Activated T-helper 1 cell treated with anti-CD3 and anti-CD28 coated beads, Interleukin-2, amount 50 U/mL, for 16 hours (primary cell): ENCODE data around the gene FEM1B.

Experiments used
- DNase-seq, 2 donors: peaks; one replicate each; pipeline ENCODE4 v3.0.0-alpha.2; 2020; ENCODE audit warnings: low read depth in 1 of 2, low spot score in 1 of 2

FEM1B gene

DNA sequence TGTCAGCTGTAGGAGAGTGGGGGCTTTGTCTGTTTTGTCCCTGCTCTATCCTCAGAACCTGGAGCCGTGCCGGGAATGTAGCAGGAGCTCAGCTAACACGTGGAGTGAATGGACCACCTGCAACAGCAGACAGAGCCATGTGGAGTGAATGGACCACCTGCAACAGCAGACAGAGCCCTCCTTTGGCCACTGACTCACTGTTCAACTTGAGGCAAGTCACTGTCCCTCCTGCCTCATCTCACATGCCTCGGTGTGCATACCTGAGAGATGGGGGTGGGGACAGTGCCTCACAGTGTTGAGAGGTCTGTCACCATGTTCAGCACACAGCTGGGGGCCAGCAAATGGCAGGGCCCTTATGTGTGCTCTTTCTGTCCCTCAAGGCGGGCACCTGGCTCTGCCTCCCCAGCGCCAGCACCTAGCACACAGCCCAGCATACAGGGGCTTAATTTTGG, 27.9 kb downstream of the FEM1B start:
- no peak for DNase-seq

DNA sequence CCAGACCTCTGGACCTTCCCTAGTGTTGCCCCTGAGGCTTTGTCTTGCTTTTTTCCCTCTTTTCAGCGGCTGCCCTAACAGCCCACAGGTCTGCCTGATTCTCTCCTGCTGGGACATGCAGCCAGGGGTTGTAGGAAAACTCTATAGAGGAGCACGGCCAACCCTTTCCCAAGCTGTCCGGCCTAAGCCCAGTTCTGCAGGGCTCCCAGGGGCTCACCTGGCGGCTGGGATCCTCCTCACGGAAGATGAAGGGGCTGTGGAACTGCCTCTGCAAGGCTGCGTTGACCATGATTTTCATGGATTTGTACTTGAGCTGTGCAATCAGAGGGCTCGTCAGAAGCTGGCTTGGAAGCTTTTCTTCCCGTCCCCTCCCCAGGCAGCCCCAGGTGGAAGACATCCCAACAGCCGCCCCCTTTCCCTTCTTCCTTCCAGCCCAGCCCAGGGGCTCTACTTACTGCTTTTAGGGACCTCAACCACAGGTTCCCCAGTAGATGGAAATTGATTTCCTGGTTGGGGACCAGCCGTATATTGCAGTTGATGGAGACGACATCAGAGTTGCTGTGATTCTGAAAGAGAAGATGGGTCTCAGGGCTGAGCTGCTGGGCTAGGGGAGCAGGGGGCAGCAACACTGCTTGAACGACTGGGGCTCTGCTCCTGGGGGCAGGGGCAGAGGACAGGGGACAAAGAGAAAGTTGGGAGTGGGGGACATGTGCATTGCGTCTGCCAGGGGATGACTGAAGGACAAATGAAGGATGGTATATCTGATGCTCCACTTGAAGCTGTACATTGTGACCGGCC, 29.8 kb downstream of the FEM1B start:
- no peak for DNase-seq

DNA sequence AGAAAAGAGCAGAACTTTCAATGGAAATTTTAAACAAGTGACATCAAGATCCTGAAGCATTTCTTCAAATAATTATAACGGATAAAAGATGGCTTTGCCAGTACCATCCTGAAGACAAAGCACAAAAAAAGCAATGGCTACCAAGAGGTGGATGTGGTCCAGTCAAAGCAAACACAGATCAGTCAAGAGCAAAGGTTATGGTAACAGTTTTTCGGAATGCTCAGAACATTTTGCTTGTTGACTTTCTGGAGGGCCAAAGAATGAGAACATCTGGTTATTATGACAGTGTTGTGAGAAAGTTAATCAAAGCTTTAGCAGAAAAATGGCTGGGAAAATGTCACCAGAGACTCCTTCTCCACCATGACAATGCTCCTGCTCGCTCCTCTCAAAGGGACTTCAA, 31.5 kb downstream of the FEM1B start:
- no peak for DNase-seq

DNA sequence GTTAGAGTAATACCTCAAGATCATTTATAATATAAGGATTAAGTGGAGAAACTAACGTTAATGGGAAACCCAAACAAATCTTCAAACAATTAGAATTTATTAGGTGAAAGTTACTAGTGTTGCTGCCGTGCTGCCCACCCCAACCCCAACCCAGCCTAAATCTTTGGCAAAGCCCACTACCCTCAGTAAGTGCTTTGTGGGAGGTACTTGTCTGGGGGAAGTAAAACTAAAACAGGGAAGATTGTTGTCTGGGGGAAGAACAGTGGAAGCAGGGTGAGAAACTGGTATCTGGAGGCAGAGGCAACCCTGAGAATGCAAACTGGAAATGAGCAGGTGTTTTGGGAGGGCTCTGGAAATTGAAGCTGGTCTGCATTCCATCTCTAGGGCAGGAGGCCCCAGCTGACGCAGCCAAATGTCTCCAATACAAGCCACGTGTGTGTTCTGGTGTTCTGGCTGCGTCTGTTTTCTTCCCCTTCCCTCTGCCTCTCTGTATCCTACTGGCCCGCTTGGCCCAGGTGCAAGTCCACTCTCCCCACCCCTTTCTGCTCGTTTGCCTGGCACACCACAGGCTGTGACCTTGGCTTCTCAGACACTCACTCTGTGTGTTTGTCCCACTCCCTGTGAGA, 32.7 kb downstream of the FEM1B start:
- DNase-seq, result no peak

DNA sequence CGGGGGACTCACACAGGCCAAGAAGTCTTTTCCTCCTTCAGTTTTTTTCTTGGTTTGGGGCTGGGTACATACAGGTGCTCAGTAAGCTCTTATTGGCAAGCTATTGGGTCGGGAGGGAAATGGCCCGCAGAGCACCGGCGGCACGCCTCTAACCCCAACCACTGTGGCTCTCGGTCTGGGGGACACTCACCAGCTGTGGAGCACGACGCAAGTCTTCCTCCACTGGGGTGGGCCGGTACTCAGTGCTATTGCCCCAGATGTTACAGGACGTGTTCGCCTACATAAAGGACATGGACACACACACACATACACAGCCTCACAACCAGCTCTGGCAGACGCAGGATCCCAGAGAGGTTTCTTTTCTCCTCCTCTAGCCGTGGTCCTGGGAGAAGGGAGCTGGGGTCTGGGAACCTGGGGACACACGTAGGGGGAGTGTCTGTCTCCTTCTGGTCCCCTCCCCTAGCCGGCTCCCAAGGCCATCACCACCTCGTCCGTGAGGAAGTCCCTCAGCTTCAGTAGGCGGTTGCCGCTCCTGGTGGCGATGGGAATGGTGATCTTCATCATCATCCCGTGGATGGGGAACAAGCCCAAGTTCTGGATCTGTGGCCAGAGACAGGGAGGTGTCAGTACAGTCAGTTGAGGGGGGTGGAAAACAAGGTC, 33.4 kb downstream of the FEM1B start:
- no peak for DNase-seq

DNA sequence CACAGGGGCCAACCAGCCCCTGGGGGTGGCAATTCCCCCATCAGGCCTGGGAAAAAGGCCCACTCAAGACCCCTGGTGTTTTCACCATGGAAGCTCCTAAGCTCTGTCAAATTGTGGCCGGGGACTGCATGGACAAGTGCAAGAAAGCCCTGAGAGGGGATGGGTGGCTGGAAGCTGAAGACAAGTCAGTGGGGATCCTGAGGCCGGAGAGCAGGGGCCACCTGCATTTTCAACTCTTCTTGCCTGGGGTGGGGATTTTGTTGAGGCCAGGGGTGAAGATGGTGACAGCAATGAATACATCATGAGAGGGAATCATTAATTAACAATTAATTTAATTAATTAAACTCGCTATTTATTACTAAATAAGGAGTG, 33.9 kb downstream of the FEM1B start:
- DNase-seq, result no peak

DNA sequence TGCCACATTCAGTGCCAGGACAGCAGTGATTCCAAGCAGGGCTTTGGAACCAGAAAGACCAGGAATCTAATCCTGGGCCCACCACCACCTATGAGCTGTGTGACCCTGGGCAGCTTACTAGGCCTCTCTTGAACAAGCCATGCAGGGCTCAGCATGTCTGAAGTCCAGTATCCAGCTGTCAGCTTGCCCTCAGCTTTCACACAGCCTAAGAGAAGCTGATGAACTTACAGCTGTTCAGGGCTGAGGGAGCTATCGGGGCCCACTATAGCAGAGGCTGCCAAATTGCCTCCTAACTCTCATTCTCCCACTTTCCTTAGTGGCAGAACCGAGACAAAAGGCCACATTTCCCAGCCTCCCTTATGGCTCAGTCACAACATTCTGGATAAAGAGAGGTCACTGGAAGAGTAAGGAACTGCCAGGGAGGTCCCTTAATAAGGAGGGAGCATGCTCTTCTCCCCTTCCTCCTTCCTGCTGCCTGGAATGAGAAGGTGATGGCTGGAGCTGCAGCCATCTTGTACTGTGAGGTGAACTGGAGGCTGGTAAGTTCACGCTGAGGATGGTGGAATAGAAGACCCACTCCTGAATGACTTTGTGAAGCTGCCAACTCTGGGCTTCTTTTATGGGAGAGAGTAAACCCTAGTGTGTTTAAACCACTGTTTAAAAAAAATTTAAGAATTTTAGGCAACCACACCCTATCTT, 34.5 kb downstream of the FEM1B start:
- no peak for DNase-seq

DNA sequence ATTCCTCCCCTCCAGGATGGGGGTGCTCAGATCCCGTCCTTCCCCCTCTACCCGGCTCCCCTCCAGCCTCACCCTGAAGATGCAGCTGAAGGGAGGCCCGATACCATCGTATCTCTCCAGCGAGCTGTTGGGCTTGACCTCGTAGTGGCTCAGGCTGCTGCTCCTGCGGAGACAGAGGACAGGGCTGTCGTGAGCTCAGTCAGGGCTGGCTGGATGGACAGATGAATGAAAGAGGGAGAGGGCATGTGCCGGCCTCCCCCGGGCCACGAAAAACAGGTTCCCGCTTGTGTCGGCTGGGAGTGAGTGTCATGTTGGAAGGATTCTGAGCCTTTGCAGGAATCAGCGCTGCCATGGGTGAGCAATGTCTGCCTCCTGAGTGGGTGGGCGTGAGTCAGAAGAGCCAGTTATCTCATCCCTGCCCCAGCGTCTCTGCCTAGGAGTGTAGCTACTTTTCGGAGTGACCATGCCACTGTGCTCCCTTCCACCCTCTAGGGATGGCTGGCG, 35.2 kb downstream of the FEM1B start:
- no peak for DNase-seq

DNA sequence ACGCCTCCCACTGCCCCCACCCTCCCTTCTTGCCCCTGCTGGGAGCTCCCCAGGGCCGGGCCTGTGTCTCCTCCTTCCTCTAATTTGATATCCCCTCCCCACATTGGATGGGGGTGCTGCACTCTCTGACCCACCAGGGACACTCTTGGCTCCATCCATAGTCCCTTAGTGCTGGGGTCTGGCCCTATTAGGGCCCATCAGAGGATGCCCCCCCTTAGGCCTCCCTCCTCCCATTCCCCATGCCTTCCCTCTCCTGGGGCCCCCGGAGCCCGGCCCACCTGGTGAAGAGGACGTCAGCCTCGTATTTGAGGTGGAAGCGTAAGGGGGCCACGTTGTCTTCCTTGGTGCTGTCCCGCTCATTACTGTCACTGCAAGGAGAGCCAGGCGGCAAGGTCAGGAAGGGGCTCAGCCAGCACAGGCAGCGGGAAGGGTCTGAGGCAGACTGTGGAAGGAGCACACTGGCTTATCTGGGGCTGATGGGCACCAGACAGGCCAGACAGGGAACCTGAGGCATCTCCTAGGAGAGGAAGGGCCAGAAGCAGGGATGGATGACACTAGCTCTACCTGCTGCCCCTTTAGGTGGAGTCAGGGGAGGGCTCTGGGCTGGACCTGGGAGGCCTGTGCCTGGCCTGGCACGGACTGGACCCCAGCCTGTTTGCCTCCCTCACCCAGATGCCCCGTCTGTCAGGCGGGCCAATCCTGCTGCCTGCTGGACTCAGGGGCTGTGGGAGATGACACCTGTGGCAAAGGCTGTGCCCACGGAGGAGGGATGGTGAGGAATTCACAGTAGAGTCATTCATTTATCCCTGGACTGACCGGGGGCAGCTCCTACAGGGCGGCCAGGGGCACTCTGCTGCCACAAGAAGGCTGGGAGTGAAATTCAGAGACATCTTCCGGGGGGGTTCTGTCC, 36.2 kb downstream of the FEM1B start:
- DNase-seq, result no peak

DNA sequence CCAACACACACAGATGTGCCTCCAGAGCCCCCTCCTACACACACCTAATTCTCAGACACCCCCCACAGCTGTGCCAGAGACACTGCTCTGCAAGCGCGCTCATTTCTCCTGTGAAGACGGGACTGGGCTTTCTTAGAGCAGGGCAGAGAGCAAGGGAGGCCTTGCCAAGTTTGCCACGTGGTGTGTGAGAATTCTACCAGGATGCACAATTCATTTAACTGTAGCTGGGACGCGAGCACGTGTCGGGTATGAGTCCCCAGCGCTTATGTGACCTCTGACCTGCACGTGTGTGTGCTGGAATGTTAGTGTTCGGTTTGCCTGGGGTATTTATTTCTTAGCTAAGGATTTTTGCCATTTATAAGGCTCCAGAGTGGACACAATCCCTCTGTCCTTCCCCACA, 37.0 kb downstream of the FEM1B start:
- DNase-seq, result no peak

DNA sequence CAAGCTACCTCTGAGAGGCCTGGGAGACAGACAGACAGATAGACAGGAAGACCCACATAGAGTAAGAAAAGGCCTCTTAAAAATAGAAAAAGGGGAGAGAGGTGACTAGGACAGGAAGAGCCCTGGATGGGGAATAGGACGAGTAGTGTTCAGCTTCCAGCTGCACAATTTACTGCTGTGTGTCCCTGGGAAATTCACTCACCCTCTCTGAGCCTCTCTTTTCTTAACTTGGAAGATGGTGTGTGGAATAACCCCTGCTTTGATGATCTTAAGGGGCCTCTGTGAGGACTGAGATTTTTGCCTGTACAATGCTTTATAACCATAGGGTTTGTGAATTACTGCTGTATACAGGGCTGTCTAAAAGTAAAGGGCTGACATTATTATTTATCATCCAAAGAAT, 37.5 kb downstream of the FEM1B start:
- no peak for DNase-seq

DNA sequence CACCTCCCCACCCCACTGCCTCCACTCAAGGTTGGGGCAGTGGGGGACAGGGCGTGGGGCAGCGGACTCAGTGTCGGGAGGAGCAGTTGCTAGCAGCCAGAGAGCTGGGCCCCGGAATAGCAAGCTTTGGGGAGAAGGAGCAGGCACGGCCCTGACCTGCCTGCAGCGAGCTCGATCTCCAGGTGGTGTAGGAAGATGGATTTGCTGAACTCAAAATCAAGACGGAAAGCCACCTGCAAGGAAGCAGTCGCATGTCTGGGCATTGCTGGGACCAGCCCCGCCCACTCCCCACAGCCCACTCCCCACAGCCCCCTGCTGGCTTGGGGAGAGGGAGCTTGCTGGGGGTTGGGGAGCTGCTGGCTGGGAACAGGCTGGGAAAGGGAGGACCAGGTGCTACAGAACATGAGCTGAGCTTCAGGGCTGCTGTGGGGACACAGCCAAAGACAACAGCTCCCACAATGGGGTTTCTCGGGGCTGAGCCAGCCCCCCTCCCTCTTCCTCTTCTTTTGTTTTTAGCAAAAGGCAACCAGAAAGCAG, 38.0 kb downstream of the FEM1B start:
- DNase-seq, result no peak

DNA sequence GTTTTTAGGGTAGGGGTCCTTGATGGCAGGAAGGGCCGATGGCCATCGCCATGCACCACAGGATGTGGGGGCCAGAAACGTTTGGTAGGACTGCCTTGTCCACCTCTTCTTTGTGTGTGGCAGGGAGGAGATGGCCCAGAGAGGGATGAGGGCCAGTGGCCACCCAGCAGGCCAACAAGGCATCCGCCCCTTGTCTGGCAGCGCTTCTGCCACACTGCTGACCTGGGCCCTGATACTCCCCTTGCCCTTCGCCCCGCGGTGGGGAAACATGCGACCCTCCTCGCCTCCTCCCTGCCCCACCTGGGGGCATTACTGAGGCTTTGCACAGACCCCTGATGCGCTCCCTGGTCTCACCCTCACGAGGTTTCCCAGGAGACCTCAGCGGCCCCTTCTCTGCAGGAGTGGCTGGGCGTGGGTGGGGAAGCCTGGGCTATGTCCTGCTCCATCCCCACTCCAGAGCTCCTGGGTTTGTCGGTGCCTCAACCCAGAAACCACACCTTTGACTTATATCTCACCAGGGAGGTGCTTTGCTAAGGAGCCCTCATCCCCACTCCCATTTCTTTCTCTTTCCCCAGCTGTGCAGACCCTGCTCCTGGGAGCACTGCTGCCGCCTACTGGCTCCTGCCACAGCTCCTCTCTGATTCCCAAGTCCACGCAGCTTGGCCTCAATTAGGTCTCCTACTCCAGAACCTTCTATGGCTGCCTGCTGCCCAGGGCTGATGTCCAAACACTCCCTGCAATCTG, 38.7 kb downstream of the FEM1B start:
- no peak for DNase-seq

DNA sequence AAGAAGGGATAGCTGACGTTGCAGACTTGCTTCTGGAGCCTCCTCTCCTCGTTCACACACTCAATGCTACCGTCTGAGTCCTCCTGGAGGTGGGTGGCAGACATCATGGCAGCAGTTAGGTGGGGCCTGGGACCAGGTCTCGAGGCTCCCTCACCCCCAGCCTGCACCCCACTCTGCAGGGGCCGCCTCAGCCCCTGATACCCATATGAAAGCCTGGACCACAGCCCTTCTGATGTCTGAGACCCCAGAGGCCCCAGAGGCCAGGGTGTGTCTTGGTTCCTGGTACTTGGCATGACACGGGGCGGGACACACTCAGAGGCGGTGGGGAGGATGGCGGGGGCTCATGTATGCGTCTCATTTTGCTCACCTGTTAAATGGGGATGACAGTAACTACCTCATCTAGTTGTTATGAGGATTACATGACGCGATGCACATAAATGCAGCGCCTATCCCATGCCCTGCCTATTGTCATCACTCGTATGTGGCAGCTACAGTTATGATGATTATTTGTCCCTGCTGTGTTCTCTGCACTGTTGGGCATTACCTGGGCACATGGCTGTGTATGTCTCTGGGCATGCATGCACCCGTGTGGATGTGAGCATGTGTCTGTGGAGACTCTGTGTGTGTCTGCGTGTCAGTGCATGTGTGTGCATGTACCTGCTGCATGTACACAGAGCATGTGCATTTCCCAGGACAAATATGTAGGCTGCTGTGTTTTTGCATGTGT, 39.9 kb downstream of the FEM1B start:
- DNase-seq, result no peak

DNA sequence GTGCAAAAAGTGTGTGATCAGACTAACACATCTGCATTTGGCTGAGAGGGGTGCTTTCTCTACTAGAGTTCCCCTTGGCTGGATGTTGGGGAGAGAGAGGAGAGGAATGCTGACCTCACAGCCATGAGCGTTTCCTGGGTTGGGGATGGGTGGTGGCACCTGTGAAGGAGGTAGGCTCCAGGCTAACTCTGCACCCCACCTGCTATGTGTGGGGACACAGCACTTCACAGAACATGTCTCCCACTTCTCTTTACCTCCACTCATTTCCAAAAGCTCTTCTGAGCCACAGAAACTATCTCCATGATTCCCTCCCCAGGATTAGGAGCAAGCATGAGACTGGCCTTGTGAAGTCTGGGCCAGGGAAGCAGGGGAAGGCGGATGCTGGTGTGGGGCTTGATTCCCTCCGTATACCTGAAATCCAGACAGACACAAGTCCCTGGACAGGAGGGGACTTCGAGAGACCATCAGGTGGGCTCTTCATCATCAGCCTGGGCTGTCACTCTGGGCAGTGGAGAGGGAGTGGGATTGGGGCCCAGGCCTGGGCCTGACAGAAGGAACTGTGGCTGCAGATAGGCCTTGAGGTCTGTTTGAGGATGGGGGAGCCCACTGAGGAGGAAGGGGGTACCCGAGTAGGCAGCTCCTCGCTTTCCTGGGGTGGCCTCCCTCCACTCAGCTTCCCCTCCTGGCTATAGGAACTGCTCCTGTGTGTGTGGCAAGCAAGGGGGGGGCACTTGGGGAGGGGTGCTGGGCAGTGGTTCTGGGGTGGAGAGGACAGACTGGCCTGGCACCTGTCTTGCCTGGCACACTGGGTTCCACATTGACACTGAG, 40.7 kb downstream of the FEM1B start:
- DNase-seq, result no peak

DNA sequence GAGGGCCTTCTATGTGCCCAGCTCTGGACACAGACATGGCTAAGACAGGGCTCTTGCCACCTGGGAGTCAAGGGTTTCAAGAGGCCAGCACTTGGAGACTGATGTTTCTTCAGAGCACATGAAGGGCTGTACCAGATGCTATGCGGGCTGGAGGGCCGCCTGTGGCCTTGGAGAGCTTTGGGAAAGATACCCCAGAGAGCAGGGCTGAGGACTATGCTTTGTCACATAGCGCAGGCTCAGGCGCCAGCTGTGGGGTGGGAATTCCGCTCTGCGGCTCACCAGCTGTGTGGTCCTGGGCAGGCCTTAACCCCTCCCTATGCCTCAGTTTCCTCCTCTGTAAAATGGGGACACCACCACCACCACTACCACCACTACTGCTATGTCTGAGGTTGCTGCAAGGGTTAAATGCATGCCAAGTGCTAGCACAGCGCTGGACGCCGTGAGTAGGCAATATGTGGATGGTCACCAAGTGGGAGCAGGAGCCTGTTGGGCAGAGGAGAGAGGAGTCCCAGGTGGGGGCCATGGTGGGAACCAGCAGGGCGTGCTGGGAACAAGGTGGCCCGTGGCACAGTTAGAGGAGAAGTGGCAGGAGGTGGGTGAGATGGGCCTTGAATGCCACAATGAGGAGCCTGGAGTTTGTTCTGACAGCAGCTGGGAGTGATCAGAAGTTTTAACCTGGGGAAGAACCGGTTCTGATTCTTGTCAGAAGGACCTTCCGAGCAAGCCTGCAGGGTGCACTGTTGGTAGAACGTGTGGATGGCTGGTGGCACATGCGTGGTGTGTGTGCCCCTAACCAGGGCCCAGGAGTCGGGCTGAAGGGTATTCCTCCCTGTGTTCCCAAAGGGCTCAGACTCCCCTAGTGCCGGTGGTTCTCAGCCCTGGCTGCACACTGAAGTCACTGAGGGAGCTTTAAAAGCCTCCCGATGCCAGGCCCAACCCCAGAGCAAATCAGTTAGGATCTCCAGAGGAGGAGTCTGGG, 41.7 kb downstream of the FEM1B start:
- DNase-seq, result no peak

DNA sequence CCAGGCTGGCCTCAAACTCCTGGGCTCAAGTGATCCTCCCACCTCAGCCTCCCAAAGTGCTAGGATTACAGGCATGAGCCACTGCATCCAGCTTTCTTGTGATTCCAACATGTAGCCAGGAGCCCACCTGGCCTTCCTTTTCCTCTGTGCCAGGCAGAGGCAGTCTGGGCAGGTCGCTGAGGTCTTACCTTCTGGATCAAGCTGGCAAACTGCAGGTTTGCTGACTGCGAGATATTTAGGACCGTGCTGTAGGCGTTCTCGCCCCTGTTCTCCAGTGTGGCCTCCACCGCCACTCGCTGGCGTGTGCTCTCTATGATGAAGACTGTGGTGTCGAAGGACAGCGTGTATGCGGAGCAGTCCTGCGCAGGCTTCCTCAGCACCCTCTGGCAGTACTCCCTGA, 42.5 kb downstream of the FEM1B start:
- DNase-seq, result no peak
